CD4-positive, alpha-beta memory T cell (primary cell): ENCODE results near the gene STX2. TPM values are rescaled to one million over a fixed set of nuclear protein-coding genes. Genes with fewer than 3 reads are reported as not detected.
"Not testable (repeated sequence)": the region's sequence is repeated elsewhere in the genome, so short reads cannot be mapped to it uniquely, and the experiment has no call there.

Experiments used
- CTCF ChIA-PET: fragments of 350-600 bp; sonication (Branson Sonifier 250); formaldehyde crosslinking; loops from one replicate; lab custom pipeline; 2021; ENCODE audit warnings: inconsistent platforms; ENCODE audit not compliant: partially characterized antibody; lab: Charles Lee
- POLR2A ChIA-PET: fragments of 350-600 bp; sonication (Branson Sonifier 250); formaldehyde crosslinking; loops from one replicate; lab custom pipeline; 2021; ENCODE audit not compliant: partially characterized antibody; lab: Charles Lee
- DNase-seq, 5 donors: peaks; one replicate each; pipeline versions ENCODE4 v3.0.0 to v3.0.0-alpha.2; 2020 to 2022; ENCODE audit warnings: mixed read lengths in 1 of 5
- H3K27ac ChIP-seq: one replicate; pipeline ENCODE4 v1.7.0; 2013; ENCODE audit warnings: low read depth, low read length
- H3K27me3 ChIP-seq: 2 replicates; pipeline ENCODE4 v1.7.0; 2013; ENCODE audit warnings: mild to moderate bottlenecking, low read length, moderate library complexity; ENCODE audit not compliant: insufficient read depth
- H3K36me3 ChIP-seq: 2 replicates; pipeline ENCODE4 v1.7.0; 2013; ENCODE audit warnings: mild to moderate bottlenecking, low read length, moderate library complexity; ENCODE audit not compliant: insufficient read depth
- H3K4me1 ChIP-seq: 2 replicates; pipeline ENCODE4 v1.7.0; 2013; ENCODE audit warnings: mild to moderate bottlenecking, low read length, moderate library complexity; ENCODE audit not compliant: insufficient read depth
- H3K4me3 ChIP-seq, 2 donors: one replicate each; pipeline ENCODE4 v1.7.0; 2013; ENCODE audit warnings: low read length in 2 of 2, mild to moderate bottlenecking in 1 of 2
- H3K9me3 ChIP-seq, 2 donors: one replicate each; pipeline ENCODE4 v1.7.0; 2013; ENCODE audit warnings: low read length in 2 of 2, control low read depth in 1 of 2; ENCODE audit not compliant: control insufficient read depth in 1 of 2
- H3K27ac Mint-ChIP-seq, 7 donors: one replicate each; pipeline ENCODE4 v1.8.0; 2020 to 2021; ENCODE audit warnings: mixed read lengths in 7 of 7, mild to moderate bottlenecking in 6 of 7, inconsistent platforms in 3 of 7, moderate library complexity in 3 of 7
- H3K27me3 Mint-ChIP-seq, 2 donors: one replicate each; pipeline ENCODE4 v1.8.0; 2020 to 2021; ENCODE audit warnings: mixed read lengths in 2 of 2
- H3K36me3 Mint-ChIP-seq, 2 donors: one replicate each; pipeline ENCODE4 v1.8.0; 2020 to 2021; ENCODE audit warnings: mixed read lengths in 2 of 2, inconsistent platforms in 1 of 2, mild to moderate bottlenecking in 1 of 2
- H3K4me1 Mint-ChIP-seq, 4 donors: one replicate each; pipeline ENCODE4 v1.8.0; 2020 to 2021; ENCODE audit warnings: mixed read lengths in 4 of 4, mild to moderate bottlenecking in 1 of 4
- H3K4me3 Mint-ChIP-seq, 8 donors: one replicate each; pipeline ENCODE4 v1.8.0; 2020 to 2021; ENCODE audit warnings: mixed read lengths in 8 of 8, mild to moderate bottlenecking in 7 of 8, moderate library complexity in 6 of 8, inconsistent platforms in 3 of 8
- H3K9me3 Mint-ChIP-seq, 8 donors: one replicate each; pipeline ENCODE4 v1.8.0; 2020 to 2021; ENCODE audit warnings: mixed read lengths in 8 of 8, mild to moderate bottlenecking in 5 of 8, inconsistent platforms in 3 of 8, moderate library complexity in 1 of 8
- intact Hi-C: fragments of 100-400 bp; cut with micrococcal nuclease; formaldehyde crosslinking; loops from one replicate; pipeline ENCODE4 v1.15.1; 2023
- polyA plus RNA-seq, 2 donors: library from polyadenylated mRNA; unstranded; fragments of 300-500 nt; fragmentation: Illumina TruSeq; gene quantifications; one replicate each; pipeline ENCODE4 v1.2.3, GENCODE V29; 2021
- total RNA-seq, 2 experiments: library from RNA; stranded (reverse); gene quantifications; one replicate each; pipeline ENCODE4 v1.2.3, GENCODE V29; 2021

The STX2 gene
- total and polyA plus RNA-seq, 4 experiments from 2014 or later: 12.1 to 35.3 (median 21.6) TPM

- no peak overlapping the region for H3K4me3 ChIP-seq
- no peaks in the 10 kb centered on the region for H3K27me3 ChIP-seq
- H3K4me3 Mint-ChIP-seq: no peak overlapping the region
- H3K36me3 ChIP-seq: no peaks in the 10 kb centered on the region
- H3K9me3 ChIP-seq: no peaks in the 10 kb centered on the region
- no peak for DNase-seq
- no peaks in the 10 kb centered on the region for H3K4me1 Mint-ChIP-seq
- no peaks in the 10 kb centered on the region for H3K4me1 ChIP-seq
- ChIA-PET POLR2A (no interaction called here), CTCF (no interaction called here)
- peaks cover 4 to 5% of the 10 kb centered on the region in 2 donors for H3K27me3 Mint-ChIP-seq
- H3K27ac Mint-ChIP-seq: no peak overlapping the region
- H3K27ac ChIP-seq: no peak overlapping the region
- intact Hi-C loops: no loop called here
- H3K36me3 Mint-ChIP-seq: peaks cover 0 to 1% of the 10 kb centered on the region in 2 donors
- H3K9me3 Mint-ChIP-seq: peaks cover 0 to 16% (median 9%) of the 10 kb centered on the region in 8 donors
Observed at GRCh38 chr12:130858084-130858483, 19.0 kb upstream of the STX2 start.

GRCh38 chr12:130856088-130856487 is 17.0 kb upstream of the STX2 start:
- H3K4me3 ChIP-seq: no peak overlapping the region
- H3K27me3 ChIP-seq: no peaks in the 10 kb centered on the region
- ChIA-PET CTCF (no interaction called here), POLR2A (no interaction called here)
- no peak overlapping the region for H3K27ac Mint-ChIP-seq
- H3K4me1 ChIP-seq: no peaks in the 10 kb centered on the region
- peaks cover 0 to 12% (median 8%) of the 10 kb centered on the region in 8 donors for H3K9me3 Mint-ChIP-seq
- intact Hi-C loops: no loop called here
- H3K9me3 ChIP-seq: no peaks in the 10 kb centered on the region
- H3K36me3 Mint-ChIP-seq: peaks cover 0 to 1% of the 10 kb centered on the region in 2 donors
- H3K4me1 Mint-ChIP-seq: no peaks in the 10 kb centered on the region
- no peak for DNase-seq
- no peaks in the 10 kb centered on the region for H3K36me3 ChIP-seq
- H3K27ac ChIP-seq: no peak overlapping the region
- no peak overlapping the region for H3K4me3 Mint-ChIP-seq
- peaks cover 4 to 5% of the 10 kb centered on the region in 2 donors for H3K27me3 Mint-ChIP-seq

GRCh38 chr12:130850418-130851021 is 11.5 kb upstream of the STX2 start:
- no peaks in the 10 kb centered on the region for H3K36me3 Mint-ChIP-seq

GRCh38 chr12:130849561-130850417 is 10.7 kb upstream of the STX2 start:
- no peak overlapping the region for H3K27ac ChIP-seq
- ChIA-PET CTCF (interaction anchor here (1.5 kb wide), 1 partner anchor 20 kb away, joined by 4 read pairs; no protein-coding TSS in a partner anchor), POLR2A (no interaction called here)
- intact Hi-C loops: no loop called here
- no peaks in the 10 kb centered on the region for H3K27me3 ChIP-seq
- no peaks in the 10 kb centered on the region for H3K36me3 ChIP-seq
- no peaks in the 10 kb centered on the region for H3K4me1 Mint-ChIP-seq
- no peaks in the 10 kb centered on the region for H3K9me3 ChIP-seq
- H3K9me3 Mint-ChIP-seq: no peaks in the 10 kb centered on the region
- no peak overlapping the region for H3K4me3 Mint-ChIP-seq
- peaks cover 0 to 3% of the 10 kb centered on the region in 2 donors for H3K27me3 Mint-ChIP-seq
- H3K27ac Mint-ChIP-seq: no peak overlapping the region
- H3K4me1 ChIP-seq: no peaks in the 10 kb centered on the region
- no peak for DNase-seq
- H3K36me3 Mint-ChIP-seq: no peaks in the 10 kb centered on the region
- H3K4me3 ChIP-seq: no peak overlapping the region

More at GRCh38 chr12:130850418-130851021, 11.5 kb upstream of the STX2 start:
- intact Hi-C loops: no loop called here
- Mint-ChIP-seq H3K4me1 (no peaks in the 10 kb centered on the region), H3K27me3 (peaks cover 0 to 3% of the 10 kb centered on the region in 2 donors), H3K27ac (no peak overlapping the region), H3K9me3 (no peaks in the 10 kb centered on the region), H3K4me3 (no peak overlapping the region)
- Histone ChIP-seq H3K36me3 (no peaks in the 10 kb centered on the region), H3K9me3 (no peaks in the 10 kb centered on the region), H3K27me3 (no peaks in the 10 kb centered on the region), H3K4me1 (no peaks in the 10 kb centered on the region), H3K27ac (no peak overlapping the region), H3K4me3 (no peak overlapping the region)
- POLR2A ChIA-PET: no interaction called here
- no peak for DNase-seq
- CTCF ChIA-PET: interaction anchor here (1.5 kb wide), 1 partner anchor 20 kb away, joined by 4 read pairs; no protein-coding TSS in a partner anchor

- DNase-seq, H3K27me3 ChIP-seq, H3K9me3 Mint-ChIP-seq, H3K4me3 Mint-ChIP-seq, H3K4me1 ChIP-seq, H3K27ac ChIP-seq, POLR2A ChIA-PET, intact Hi-C loops, CTCF ChIA-PET, H3K27me3 Mint-ChIP-seq, H3K36me3 ChIP-seq, H3K36me3 Mint-ChIP-seq, H3K4me1 Mint-ChIP-seq, H3K4me3 ChIP-seq, H3K9me3 ChIP-seq: not testable (repeated sequence)
- H3K27ac Mint-ChIP-seq: peak overlapping the region in 1 of 7 donors; percentile 30
Observed at GRCh38 chr12:130848785-130849305, 9.8 kb upstream of the STX2 start.

- H3K9me3 Mint-ChIP-seq: not testable (repeated sequence)
Observed at GRCh38 chr12:130848105-130848504, 9.1 kb upstream of the STX2 start.

GRCh38 chr12:130847112-130847511 is 8.1 kb upstream of the STX2 start:
- Mint-ChIP-seq H3K27me3 (peaks cover 0 to 3% of the 10 kb centered on the region in 2 donors), H3K4me3 (no peak overlapping the region), H3K27ac (no peak overlapping the region), H3K4me1 (no peaks in the 10 kb centered on the region), H3K36me3 (no peaks in the 10 kb centered on the region), H3K9me3 (no peaks in the 10 kb centered on the region)
- Histone ChIP-seq H3K4me1 (no peaks in the 10 kb centered on the region), H3K27ac (no peak overlapping the region), H3K4me3 (no peak overlapping the region), H3K36me3 (no peaks in the 10 kb centered on the region), H3K9me3 (no peaks in the 10 kb centered on the region), H3K27me3 (no peaks in the 10 kb centered on the region)
- ChIA-PET CTCF (interaction anchor here (1.0 to 1.6 kb wide), 2 partner anchors 27 to 258 kb away, joined by 3 to 4 read pairs; no protein-coding TSS in a partner anchor), POLR2A (no interaction called here)
- DNase-seq: no peak
- intact Hi-C loops: no loop called here

More at GRCh38 chr12:130848105-130848504, 9.1 kb upstream of the STX2 start:
- H3K4me1 ChIP-seq, H3K9me3 ChIP-seq, intact Hi-C loops, POLR2A ChIA-PET, H3K27ac ChIP-seq, H3K27me3 Mint-ChIP-seq, CTCF ChIA-PET, H3K4me1 Mint-ChIP-seq, H3K36me3 Mint-ChIP-seq, DNase-seq, H3K4me3 ChIP-seq, H3K27me3 ChIP-seq, H3K4me3 Mint-ChIP-seq, H3K36me3 ChIP-seq, H3K27ac Mint-ChIP-seq: not testable (repeated sequence)
